HG03571 (cell line): ENCODE data around the gene SLX4IP.
"Not testable (repeated sequence)": the region's sequence is repeated elsewhere in the genome, so short reads cannot be mapped to it uniquely, and the experiment has no call there.

Experiments
- ATAC-seq: cut with Tn5 transposase; IDR thresholded peaks from one replicate; pipeline ENCODE4 v1.9.1; 2021; ENCODE audit not compliant: unreplicated experiment

The SLX4IP gene

GRCh38 chr20:10595985-10596384 lies 160.9 kb downstream of the SLX4IP start:
- no peak for ATAC-seq

GRCh38 chr20:10596710-10597121 lies 161.6 kb downstream of the SLX4IP start:
- ATAC-seq: no peak

GRCh38 chr20:10597637-10598036 lies 162.5 kb downstream of the SLX4IP start:
- no peak for ATAC-seq

GRCh38 chr20:10602221-10602871 lies 167.2 kb downstream of the SLX4IP start:
- ATAC-seq: no peak

GRCh38 chr20:10603378-10603777 lies 168.3 kb downstream of the SLX4IP start:
- ATAC-seq: no peak

- ATAC-seq: no peak
Measured at GRCh38 chr20:10603971-10604864, 169.1 kb downstream of the SLX4IP start.

- ATAC-seq: no peak
Measured at GRCh38 chr20:10604865-10605440, 169.8 kb downstream of the SLX4IP start.

GRCh38 chr20:10605547-10606195 lies 170.6 kb downstream of the SLX4IP start:
- ATAC-seq: no peak

GRCh38 chr20:10609276-10609675 lies 174.2 kb downstream of the SLX4IP start:
- ATAC-seq: no peak

GRCh38 chr20:10609770-10610169 lies 174.7 kb downstream of the SLX4IP start:
- no peak for ATAC-seq

GRCh38 chr20:10610251-10610650 lies 175.1 kb downstream of the SLX4IP start:
- ATAC-seq: no peak

- no peak for ATAC-seq
Measured at GRCh38 chr20:10611357-10611756, 176.3 kb downstream of the SLX4IP start.

- ATAC-seq: not testable (repeated sequence)
Measured at GRCh38 chr20:10613426-10613825, 178.3 kb downstream of the SLX4IP start.

GRCh38 chr20:10613911-10614310 lies 178.8 kb downstream of the SLX4IP start:
- no peak for ATAC-seq

- ATAC-seq: no peak
Measured at GRCh38 chr20:10616212-10616611, 181.1 kb downstream of the SLX4IP start.

- not testable (repeated sequence) for ATAC-seq
Measured at GRCh38 chr20:10617549-10618133, 182.5 kb downstream of the SLX4IP start.

GRCh38 chr20:10618611-10619245 lies 183.6 kb downstream of the SLX4IP start:
- ATAC-seq: no peak

GRCh38 chr20:10619427-10619826 lies 184.3 kb downstream of the SLX4IP start:
- ATAC-seq: no peak

GRCh38 chr20:10621149-10621548 lies 186.0 kb downstream of the SLX4IP start:
- no peak for ATAC-seq

- no peak for ATAC-seq
Measured at GRCh38 chr20:10622657-10623418, 187.7 kb downstream of the SLX4IP start.
